Activated CD4-positive, alpha-beta T cell treated with anti-CD3 and anti-CD28 coated beads for 36 hours (primary cell): ENCODE measurements around the gene REXO5. TPM values are rescaled to one million over a fixed set of nuclear protein-coding genes. Genes with fewer than 3 reads are reported as not detected.

ENCODE experiments used
- ATAC-seq: fragments of 200-7000 bp; cut with Tn5 transposase; one replicate; pipeline ENCODE4 v1.10.0; 2021; ENCODE audit warnings: mild to moderate bottlenecking, moderate library complexity
- CTCF ChIA-PET: fragments of 350-600 bp; sonication (Branson Sonifier 250); formaldehyde crosslinking; loops from one replicate; lab custom pipeline; 2021; ENCODE audit warnings: antibody characterized with exemption; lab: Charles Lee
- POLR2A ChIA-PET: fragments of 350-600 bp; sonication (Branson Sonifier 250); formaldehyde crosslinking; loops from one replicate; lab custom pipeline; 2021; ENCODE audit warnings: antibody characterized with exemption, inconsistent platforms; lab: Charles Lee
- DNase-seq: peaks from one replicate; pipeline ENCODE4 v3.0.0-alpha.2; 2020
- H3K27ac Mint-ChIP-seq: one replicate; pipeline ENCODE4 v1.8.0; 2021; ENCODE audit warnings: mixed read lengths
- H3K27me3 Mint-ChIP-seq: one replicate; pipeline ENCODE4 v1.8.0; 2021; ENCODE audit warnings: mixed read lengths
- H3K36me3 Mint-ChIP-seq: one replicate; pipeline ENCODE4 v1.8.0; 2021; ENCODE audit warnings: low read depth, mixed read lengths
- H3K4me1 Mint-ChIP-seq: one replicate; pipeline ENCODE4 v1.8.0; 2021; ENCODE audit warnings: mixed read lengths
- H3K4me3 Mint-ChIP-seq: one replicate; pipeline ENCODE4 v1.8.0; 2021; ENCODE audit warnings: mild to moderate bottlenecking, moderate library complexity, mixed read lengths
- H3K9me3 Mint-ChIP-seq: one replicate; pipeline ENCODE4 v1.8.0; 2021; ENCODE audit warnings: low read depth, mixed read lengths
- intact Hi-C, 2 experiments: fragments of 100-400 bp; cut with DNase I in 1 of 2; cut with micrococcal nuclease in 1 of 2; formaldehyde crosslinking; loops; one replicate each; pipeline versions ENCODE4 v1.14.2 to v1.15.1; 2022 to 2024; cut with DNase I, micrococcal nuclease
- total RNA-seq, 2 experiments: library from RNA; stranded (reverse); gene quantifications; one replicate each; pipeline ENCODE4 v1.2.3, GENCODE V29; 2021

The REXO5 gene
- total RNA-seq, 2 experiments from 2014 or later: 17.9 to 20.4 TPM

DNA sequence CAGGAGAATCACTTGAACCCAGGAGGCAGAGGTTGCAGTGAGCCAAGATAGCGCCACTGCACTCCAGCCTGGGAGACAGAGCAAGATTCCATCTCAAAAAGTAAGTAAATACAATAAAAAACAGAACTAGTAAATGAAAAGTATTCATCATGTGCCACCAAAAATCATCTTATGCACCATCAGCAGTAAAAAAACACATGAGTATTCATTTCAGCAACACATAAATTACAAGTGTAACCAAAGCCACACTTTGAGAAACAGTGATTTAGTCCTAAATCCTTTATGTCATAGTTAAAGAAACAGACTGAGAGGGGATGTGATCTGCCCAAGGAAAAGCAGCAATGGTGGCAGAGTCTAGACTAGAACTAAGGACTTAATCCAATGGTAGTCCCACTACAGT, 80.9 kb downstream of the REXO5 start:
- H3K4me3 Mint-ChIP-seq: no peak overlapping the region
- H3K27ac Mint-ChIP-seq: no peak overlapping the region
- ChIA-PET POLR2A (no interaction called here), CTCF (no interaction called here)
- peaks cover 29% of the 10 kb centered on the region for H3K4me1 Mint-ChIP-seq
- H3K27me3 Mint-ChIP-seq: no peaks in the 10 kb centered on the region
- ATAC-seq: no peak
- H3K9me3 Mint-ChIP-seq: no peaks in the 10 kb centered on the region
- peaks cover 11% of the 10 kb centered on the region for H3K36me3 Mint-ChIP-seq
- no peak for DNase-seq
- intact Hi-C loops: no loop called here

DNA sequence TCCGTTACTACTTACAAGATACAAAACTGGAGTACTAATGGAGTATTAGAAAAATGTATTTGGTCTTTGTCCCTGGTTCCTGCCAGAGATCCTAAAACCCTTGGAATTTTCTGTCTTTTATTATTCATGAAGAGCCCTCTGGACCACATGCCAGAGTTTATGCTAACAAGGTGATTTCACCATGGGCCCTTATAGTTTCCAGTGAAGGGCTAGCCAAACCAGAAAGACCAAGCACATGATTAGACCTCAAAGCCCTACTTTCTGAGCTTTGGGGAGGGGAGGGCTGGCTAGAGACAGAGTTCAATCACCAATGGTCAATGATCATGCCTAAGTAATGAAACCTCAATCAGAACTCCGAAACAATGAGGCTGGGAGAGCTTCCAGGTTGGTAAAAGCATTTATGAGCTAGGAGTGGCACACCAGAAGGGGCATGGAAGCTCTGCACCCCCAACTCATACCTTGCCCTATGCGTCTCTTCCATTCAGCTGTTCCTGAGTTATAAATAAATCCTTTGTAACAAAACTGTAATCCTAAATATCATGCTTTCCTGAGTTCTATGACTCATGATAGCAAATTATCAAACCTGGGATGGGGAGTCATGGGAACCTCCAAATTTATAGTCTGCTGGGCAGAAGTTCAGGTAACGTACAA, 83.4 kb downstream of the REXO5 start:
- DNase-seq (no peak), ATAC-seq (no peak)
- no peaks in the 10 kb centered on the region for H3K27me3 Mint-ChIP-seq
- intact Hi-C loops: no loop called here
- ChIA-PET CTCF (interaction anchor here (1.3 to 1.6 kb wide), 2 partner anchors 9 to 39 kb away, joined by 4 to 6 read pairs; no protein-coding TSS in a partner anchor), POLR2A (no interaction called here)
- no peaks in the 10 kb centered on the region for H3K9me3 Mint-ChIP-seq
- H3K4me1 Mint-ChIP-seq: peaks cover 18% of the 10 kb centered on the region
- peaks cover 11% of the 10 kb centered on the region for H3K36me3 Mint-ChIP-seq
- no peak overlapping the region for H3K4me3 Mint-ChIP-seq
- H3K27ac Mint-ChIP-seq: no peak overlapping the region

DNA sequence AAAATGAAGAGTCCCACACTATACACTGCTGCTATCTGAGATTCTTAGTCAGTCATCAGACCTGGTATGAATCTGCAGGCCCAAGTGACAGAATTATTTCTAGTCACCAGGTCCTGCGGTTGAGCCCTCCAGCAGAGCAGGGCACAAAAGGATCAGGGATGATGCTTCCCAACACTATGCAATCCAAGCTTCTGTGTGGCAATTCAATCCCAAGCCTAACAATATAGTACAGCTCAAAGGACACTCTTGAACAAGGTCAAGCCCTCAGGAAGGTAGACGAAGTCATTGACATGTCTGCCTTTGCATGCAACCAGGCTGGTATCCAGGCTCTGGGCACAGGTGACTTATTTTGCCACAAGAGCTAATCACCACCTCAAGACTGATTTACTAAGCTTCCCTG, 88.1 kb downstream of the REXO5 start:
- peaks cover 15% of the 10 kb centered on the region for H3K36me3 Mint-ChIP-seq
- ATAC-seq (no peak), DNase-seq (no peak)
- no peaks in the 10 kb centered on the region for H3K27me3 Mint-ChIP-seq
- ChIA-PET CTCF (interaction anchor here (0.9 to 1.6 kb wide), 2 partner anchors 20 to 50 kb away, joined by 3 to 4 read pairs; no protein-coding TSS in a partner anchor), POLR2A (no interaction called here)
- H3K4me3 Mint-ChIP-seq: no peak overlapping the region
- no peak overlapping the region for H3K27ac Mint-ChIP-seq
- intact Hi-C loops: no loop called here
- peaks cover 21% of the 10 kb centered on the region for H3K4me1 Mint-ChIP-seq
- H3K9me3 Mint-ChIP-seq: no peaks in the 10 kb centered on the region

DNA sequence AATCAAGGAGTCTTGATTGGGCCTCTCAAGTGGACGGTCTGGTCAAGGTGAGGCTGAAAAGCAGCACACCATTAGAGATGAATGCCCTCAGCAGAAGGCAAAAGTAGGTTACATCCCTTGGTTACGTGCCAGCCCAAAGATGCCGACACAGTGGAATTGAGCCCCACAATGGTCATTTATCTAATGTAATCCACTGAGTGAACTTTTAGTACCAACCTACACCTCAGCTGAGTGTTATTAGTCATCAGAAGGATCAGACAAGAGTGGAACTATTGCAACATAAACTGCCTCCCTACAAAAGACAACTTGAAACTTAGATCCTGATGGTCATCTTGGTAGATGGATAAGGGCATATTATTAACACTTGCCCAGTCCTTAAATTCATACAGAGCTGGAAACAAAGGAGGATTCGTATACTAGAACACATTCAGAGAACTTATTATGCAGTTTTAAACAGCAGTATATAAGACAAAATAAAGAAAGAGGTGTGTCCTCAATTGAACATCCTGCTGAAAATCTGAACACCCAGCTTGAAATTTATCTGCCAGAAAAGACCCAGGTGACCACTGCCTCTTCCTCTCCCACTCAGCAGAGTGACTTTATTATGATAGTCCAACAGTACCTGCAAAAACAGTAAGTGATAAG, 91.0 kb downstream of the REXO5 start:
- no peaks in the 10 kb centered on the region for H3K27me3 Mint-ChIP-seq
- ChIA-PET POLR2A (no interaction called here), CTCF (interaction anchor here (0.8 to 1.7 kb wide), 2 partner anchors 23 to 42 kb away, joined by 3 to 5 read pairs; no protein-coding TSS in a partner anchor)
- no peak overlapping the region for H3K4me3 Mint-ChIP-seq
- peak overlapping the region; percentile 18 for H3K27ac Mint-ChIP-seq
- H3K36me3 Mint-ChIP-seq: peaks cover 27% of the 10 kb centered on the region
- no peaks in the 10 kb centered on the region for H3K9me3 Mint-ChIP-seq
- intact Hi-C loops: no loop called here
- no peak for DNase-seq
- no peak for ATAC-seq
- H3K4me1 Mint-ChIP-seq: peaks cover 34% of the 10 kb centered on the region

DNA sequence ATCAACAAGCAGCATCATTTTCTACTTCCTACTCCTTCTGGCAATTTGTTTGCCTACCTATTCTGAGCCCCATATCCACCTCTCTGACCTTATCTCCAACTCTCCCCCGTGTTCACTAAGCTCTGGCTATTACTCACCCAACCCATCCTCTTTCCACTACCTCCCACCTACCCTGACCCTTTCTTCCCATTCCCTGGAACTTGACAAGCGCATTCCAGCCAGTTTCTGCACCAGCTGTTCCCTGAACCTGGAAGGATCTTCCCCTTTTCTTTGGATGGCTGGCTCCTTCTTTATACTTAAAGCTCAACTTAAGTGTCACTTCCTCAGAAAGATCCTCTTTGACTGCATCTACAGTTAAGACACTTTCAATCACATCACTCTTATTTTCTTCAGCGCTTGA, 91.6 kb downstream of the REXO5 start:
- Mint-ChIP-seq H3K4me1 (peaks cover 38% of the 10 kb centered on the region), H3K4me3 (no peak overlapping the region), H3K36me3 (peaks cover 27% of the 10 kb centered on the region), H3K27ac (peak overlapping the region; percentile 18), H3K9me3 (no peaks in the 10 kb centered on the region), H3K27me3 (no peaks in the 10 kb centered on the region)
- no peak for ATAC-seq
- CTCF ChIA-PET: interaction anchor here (0.8 to 1.7 kb wide), 2 partner anchors 24 to 43 kb away, joined by 3 to 5 read pairs; no protein-coding TSS in a partner anchor
- DNase-seq: no peak
- POLR2A ChIA-PET: interaction anchor here (1.5 kb wide), 1 partner anchor 13 kb away, joined by 4 read pairs; no protein-coding TSS in a partner anchor
- intact Hi-C loops: loop anchor here in 1 of 2 experiments (2.0 kb wide), 1 partner anchor 1375 kb away; the partner anchor contains the start of genes CCP110 and GDE1

DNA sequence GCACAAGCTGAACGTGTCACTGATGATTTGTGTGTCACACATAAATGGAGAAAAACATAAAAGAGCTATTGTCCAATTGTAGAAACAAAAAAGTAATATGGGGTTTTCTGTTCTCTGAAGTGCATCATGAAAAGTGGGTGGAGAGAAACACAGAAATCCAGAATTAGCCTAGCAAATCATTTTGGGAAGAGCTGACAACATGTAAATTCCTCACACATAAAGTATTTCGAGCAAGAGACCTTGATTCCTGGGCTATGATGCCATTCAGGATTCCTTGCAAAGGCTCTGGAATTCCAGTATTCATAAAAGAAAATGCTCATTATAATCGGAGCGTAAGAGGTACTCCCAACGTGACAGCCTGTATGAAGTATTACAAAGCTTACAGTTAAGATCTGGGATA, 92.7 kb downstream of the REXO5 start:
- Mint-ChIP-seq H3K9me3 (no peaks in the 10 kb centered on the region), H3K4me3 (peak overlapping the region; percentile 83)
- no peak for DNase-seq

More for the DNA sequence above, 92.7 kb downstream of the REXO5 start:
- CTCF ChIA-PET: interaction anchor here (0.6 to 1.3 kb wide), 3 partner anchors 9 to 288 kb away, joined by 3 to 6 read pairs (median 3); no protein-coding TSS in a partner anchor
- intact Hi-C loops: loop anchor here in 1 of 2 experiments (2.0 kb wide), 1 partner anchor 1376 kb away; the partner anchor contains the start of genes CCP110 and GDE1
- POLR2A ChIA-PET: interaction anchor here (1.5 kb wide), 1 partner anchor 12 kb away, joined by 4 read pairs; no protein-coding TSS in a partner anchor
- peaks cover 28% of the 10 kb centered on the region for H3K36me3 Mint-ChIP-seq
- peak overlapping the region; percentile 81 for H3K27ac Mint-ChIP-seq
- peaks cover 49% of the 10 kb centered on the region for H3K4me1 Mint-ChIP-seq
- ATAC-seq: no peak
- H3K27me3 Mint-ChIP-seq: no peaks in the 10 kb centered on the region

Other genes starting within 250 kb of the REXO5 start
- gene ACSM2B, start 230.2 kb upstream of the REXO5 start, total RNA-seq: not detected
- not detected for gene ACSM1, start 108.8 kb upstream of the REXO5 start, total RNA-seq
- 10 to 100 TPM; 38.0 to 48.2 TPM for gene THUMPD1, start 64.7 kb upstream of the REXO5 start, total RNA-seq
- gene ACSM3, start 42.5 kb upstream of the REXO5 start, total RNA-seq: 10 to 100 TPM; 17.6 to 21.8 TPM
- 10 to 100 TPM; 17.6 to 19.8 TPM for gene ERI2, start 55 bp upstream of the REXO5 start, total RNA-seq
- 1 to 10 TPM; 4.2 to 5.1 TPM for gene DCUN1D3, start 93.8 kb downstream of the REXO5 start, total RNA-seq
- gene LYRM1, start 94.2 kb downstream of the REXO5 start, total RNA-seq: 10 to 100 TPM; 24.7 to 29.5 TPM